ENCODE measurements around the gene TMEM240.

The TMEM240 gene

GRCh38 chr1:1540090-1540817, at the start of gene TMEM240:
TMEM240 (minus strand) TSS chr1:1540624; CDS start chr1:1540346, 278 bp downstream.
- TF ChIP-seq, protein P1, sequence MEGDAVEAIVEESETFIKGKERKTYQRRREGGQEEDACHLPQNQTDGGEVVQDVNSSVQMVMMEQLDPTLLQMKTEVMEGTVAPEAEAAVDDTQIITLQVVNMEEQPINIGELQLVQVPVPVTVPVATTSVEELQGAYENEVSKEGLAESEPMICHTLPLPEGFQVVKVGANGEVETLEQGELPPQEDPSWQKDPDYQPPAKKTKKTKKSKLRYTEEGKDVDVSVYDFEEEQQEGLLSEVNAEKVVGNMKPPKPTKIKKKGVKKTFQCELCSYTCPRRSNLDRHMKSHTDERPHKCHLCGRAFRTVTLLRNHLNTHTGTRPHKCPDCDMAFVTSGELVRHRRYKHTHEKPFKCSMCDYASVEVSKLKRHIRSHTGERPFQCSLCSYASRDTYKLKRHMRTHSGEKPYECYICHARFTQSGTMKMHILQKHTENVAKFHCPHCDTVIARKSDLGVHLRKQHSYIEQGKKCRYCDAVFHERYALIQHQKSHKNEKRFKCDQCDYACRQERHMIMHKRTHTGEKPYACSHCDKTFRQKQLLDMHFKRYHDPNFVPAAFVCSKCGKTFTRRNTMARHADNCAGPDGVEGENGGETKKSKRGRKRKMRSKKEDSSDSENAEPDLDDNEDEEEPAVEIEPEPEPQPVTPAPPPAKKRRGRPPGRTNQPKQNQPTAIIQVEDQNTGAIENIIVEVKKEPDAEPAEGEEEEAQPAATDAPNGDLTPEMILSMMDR (IDR thresholded peaks at IDR 0.05; ENCODE audit: borderline replicate concordance, insufficient read depth, low read depth, low read length), result no peak
- no peak within 1 kb of the TSS for H3K4me3 ChIP-seq (ENCODE audit: low read depth, low read length)

- TF ChIP-seq, protein P1 (IDR thresholded peaks at IDR 0.05; ENCODE audit: borderline replicate concordance, insufficient read depth, low read depth, low read length), result no peak
Measured at GRCh38 chr1:1583347-1584010, 43.1 kb upstream of the TMEM240 start.

GRCh38 chr1:1582585-1583346, 42.3 kb upstream of the TMEM240 start:
- no peak overlapping the region for H3K4me3 ChIP-seq (ENCODE audit: low read depth, low read length)
- TF ChIP-seq, protein P1 (IDR thresholded peaks at IDR 0.05; ENCODE audit: borderline replicate concordance, insufficient read depth, low read depth, low read length), result no peak

More at GRCh38 chr1:1583347-1584010, 43.1 kb upstream of the TMEM240 start:
- no peak overlapping the region for H3K4me3 ChIP-seq (ENCODE audit: low read depth, low read length)

DNA sequence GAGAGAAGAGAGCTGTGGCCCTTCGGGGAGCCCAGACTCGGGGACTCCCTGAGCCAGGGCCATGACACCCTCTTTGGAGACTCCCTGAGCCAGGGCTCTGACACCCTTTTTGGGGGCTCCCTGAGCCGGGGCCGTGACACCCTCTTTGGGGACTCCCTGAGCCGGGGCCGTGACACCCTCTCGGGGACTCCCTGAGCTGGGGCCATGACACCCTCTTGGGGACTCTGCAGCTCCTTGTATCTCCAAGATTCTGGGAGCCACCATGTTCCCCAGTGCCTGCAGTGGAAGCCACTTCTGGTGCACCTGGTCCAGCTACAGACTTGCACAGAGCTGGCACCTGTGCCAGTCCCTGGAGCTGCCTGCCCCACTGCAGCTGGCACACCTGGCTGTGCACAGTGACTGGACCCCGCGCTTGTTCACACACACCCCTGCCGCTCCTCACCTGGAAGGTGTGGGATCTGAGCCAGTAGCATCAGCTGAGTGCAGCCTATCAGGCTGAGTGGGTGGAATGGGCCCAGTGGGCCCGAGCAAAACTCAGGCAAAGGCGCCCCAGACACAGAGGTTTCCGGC, 38.0 kb upstream of the TMEM240 start:
- TF ChIP-seq, protein P1 (IDR thresholded peaks at IDR 0.05; ENCODE audit: borderline replicate concordance, insufficient read depth, low read depth, low read length), result no peak
- H3K4me3 ChIP-seq (ENCODE audit: low read depth, low read length), result no peak overlapping the region

GRCh38 chr1:1577367-1578011, 37.1 kb upstream of the TMEM240 start:
- no peak overlapping the region for H3K4me3 ChIP-seq (ENCODE audit: low read depth, low read length)
- TF ChIP-seq, protein P1 (IDR thresholded peaks at IDR 0.05; ENCODE audit: borderline replicate concordance, insufficient read depth, low read depth, low read length), result no peak

GRCh38 chr1:1574721-1575537, 34.5 kb upstream of the TMEM240 start, which contains the start of gene SSU72:
SSU72 (minus strand) TSS chr1:1574863; CDS start chr1:1574557, 306 bp downstream.
- TF ChIP-seq, protein P1 (IDR thresholded peaks at IDR 0.05; ENCODE audit: borderline replicate concordance, insufficient read depth, low read depth, low read length), result no peak
- H3K4me3 ChIP-seq (ENCODE audit: low read depth, low read length), result peak within 1 kb of the TSS; percentile 99

Data from GM12875 (cell line).